Subcutaneous adipose tissue (tissue), 4 donors: ENCODE results near the gene PCK1. TPM values are rescaled to one million over a fixed set of nuclear protein-coding genes. Genes with fewer than 3 reads are reported as not detected.

Experiments
- total RNA-seq, 4 donors: library from RNA; depleted of rRNA; stranded (reverse); fragments of >200 nt; gene quantifications; one replicate each; pipeline ENCODE4 v1.1.0, GENCODE V29; 2016
- TF ChIP-seq, protein P1 (sequence below): fragments of 450-650 bp; IDR thresholded peaks from one replicate; pipeline ENCODE4 v1.5.1; 2016; ENCODE audit warnings: low read depth, mild to moderate bottlenecking, control low read depth, antibody characterized with exemption, moderate library complexity

Gene PCK1
- total RNA-seq, 4 donors from 2014 or later = 152 to 643 (median 237) TPM

DNA sequence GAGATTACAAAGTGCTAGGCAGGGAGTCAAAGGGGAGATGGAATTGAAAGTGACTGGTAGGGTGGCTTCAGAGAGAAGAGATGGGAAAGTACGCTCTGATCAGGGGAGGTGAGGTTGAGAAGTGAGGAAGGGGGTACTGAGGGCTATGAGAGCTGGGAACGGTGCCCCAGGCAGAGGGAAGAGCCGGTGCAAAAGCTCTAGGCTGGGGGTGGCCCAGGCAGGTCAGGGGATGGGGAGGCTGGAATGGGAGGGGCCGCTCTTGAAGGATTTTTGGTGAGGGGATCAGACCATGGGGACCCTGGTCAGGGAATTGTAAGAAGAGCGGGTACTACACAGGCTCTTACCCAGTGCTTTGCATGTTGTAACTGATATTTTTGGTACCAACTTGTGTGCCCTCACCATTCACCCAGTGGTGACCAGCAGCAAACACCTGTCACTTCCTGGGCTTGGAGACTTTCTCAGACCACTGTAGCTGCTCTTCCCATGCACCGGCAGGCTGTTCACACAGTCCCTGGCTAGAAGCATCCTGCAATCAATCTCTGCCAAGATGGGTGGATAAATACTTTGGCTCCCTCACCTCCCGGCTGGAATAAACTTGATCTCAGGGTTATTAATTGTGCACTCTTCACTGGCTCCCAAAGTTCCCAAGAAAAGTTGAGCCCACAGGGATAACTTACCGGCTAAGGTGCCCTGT lies 24.0 kb downstream of the PCK1 start:
- TF ChIP-seq, protein P1, sequence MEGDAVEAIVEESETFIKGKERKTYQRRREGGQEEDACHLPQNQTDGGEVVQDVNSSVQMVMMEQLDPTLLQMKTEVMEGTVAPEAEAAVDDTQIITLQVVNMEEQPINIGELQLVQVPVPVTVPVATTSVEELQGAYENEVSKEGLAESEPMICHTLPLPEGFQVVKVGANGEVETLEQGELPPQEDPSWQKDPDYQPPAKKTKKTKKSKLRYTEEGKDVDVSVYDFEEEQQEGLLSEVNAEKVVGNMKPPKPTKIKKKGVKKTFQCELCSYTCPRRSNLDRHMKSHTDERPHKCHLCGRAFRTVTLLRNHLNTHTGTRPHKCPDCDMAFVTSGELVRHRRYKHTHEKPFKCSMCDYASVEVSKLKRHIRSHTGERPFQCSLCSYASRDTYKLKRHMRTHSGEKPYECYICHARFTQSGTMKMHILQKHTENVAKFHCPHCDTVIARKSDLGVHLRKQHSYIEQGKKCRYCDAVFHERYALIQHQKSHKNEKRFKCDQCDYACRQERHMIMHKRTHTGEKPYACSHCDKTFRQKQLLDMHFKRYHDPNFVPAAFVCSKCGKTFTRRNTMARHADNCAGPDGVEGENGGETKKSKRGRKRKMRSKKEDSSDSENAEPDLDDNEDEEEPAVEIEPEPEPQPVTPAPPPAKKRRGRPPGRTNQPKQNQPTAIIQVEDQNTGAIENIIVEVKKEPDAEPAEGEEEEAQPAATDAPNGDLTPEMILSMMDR = no peak

DNA sequence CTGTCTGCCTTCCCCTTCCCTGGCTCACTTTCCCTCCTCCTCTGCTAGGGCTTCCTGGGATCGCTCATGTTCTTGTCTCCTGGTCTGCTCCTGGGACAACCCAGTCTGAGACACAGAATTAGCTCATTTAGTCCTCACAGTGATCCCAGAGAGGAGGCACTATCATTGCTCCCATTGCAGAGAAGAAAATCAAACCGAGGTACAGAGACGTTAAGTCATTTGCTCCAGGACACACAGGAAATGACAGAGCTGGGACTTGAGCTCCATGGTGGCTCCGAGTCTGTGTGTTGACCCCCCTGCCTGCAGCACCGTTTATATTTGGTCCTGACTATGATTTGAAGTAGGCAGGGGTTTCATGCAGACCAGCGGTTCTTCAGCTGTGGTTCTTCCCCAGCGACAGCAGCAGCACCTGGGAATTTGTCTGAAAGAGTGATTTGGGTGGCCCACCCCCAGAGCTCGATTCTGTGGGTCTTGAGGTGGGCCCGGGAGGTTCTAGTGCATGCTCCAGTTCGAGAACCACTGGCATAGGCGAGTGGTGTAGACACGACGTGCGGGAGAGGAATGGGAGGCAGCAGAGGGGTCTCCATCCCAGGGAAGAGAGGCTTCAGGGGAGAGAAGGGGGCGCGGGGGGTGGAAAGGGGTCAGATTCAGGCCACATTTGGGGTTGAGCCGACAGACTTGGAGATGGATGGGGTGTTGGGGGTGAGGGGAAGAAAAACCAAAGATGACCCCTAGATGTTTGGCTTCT lies 24.7 kb downstream of the PCK1 start:
- TF ChIP-seq, protein P1 = no peak

DNA sequence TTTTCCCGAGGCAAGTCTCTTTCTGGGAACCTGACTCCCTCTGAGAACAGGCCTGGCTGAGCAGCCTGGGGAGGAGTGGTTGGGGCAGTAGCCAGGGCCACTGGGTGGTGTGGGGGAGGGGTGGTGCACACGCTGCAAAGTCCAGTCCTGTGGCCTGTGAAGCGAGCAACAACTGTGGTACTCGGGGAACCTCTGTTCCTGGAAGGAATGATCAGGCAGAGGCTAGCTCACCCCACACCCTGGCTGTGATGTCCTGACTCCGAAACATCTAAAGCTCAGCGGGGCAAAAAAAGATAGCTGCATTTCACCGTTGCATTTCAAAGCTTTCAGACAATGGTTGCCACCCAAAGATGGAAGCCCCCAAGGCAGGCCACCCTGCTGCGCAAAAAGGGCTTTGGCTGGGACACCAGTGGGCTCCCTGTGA lies 25.5 kb downstream of the PCK1 start:
- TF ChIP-seq, protein P1 = no peak

DNA sequence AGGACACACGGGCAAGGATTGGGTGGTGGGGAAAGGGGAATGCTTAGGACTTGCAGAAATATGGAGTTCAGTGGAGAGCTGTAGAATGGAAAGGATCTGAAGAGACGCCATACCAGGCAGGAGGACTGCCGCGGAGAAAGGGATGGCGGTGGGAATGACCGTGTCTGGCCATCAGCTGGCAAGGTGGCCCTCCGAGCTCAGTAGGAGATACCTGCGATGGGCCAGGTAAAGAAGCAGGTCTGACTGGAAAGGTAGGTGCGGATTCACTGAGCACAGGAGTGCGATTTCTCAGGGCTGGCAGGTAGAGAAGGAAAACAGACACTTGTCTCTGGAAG lies 26.0 kb downstream of the PCK1 start:
- TF ChIP-seq, protein P1 = no peak

DNA sequence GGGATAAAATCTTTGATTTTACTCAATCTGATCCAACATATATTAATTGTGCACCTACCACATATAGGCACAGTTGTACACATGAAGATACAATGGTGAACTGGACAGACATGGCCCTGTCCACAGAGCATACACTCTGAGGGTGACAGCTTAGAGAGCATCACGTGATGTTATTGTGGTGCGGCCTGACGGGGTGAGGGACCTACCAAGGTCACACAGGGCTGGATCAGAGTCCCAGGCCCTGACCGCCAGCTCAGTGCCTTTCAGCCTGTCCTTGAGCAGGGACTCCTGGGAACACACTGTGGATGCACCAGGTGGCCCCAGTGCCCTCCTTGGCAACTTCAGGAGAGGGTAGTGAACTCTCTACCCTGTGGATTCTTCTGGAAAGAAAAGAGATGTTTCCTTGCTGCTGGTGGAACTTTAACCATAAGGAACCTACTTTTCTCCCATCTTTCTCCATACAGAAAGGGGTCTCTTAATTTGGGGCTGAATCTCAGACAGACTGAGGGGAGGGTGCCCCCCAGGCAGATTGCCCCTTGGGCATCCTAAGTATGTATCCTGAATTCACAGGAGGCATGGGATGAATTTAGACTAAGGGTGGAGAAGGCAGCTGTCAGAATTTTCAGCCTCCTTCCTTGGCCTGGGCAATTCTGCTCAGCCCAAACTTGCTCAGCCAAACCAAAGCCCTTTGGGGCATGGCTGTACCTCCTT lies 26.5 kb downstream of the PCK1 start:
- TF ChIP-seq, protein P1 = no peak

DNA sequence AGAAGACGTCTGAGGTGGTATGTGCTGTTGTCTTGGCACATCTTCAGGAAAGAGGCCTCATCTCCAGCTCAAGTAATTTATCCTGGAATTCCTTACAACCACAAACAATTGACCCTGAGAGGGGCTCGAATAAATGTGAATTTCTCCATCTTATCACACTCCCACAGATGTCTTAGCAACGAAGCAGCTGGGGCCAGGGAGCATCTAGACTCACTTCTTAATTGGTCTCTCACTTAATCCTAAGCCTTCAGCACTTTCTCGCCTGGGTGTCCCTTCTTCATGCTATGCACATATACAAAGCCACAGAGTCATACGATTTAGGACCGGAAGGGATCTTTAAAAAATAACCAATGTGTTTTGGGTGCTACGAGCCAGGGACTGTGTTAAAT lies 27.1 kb downstream of the PCK1 start:
- TF ChIP-seq, protein P1 = no peak

DNA sequence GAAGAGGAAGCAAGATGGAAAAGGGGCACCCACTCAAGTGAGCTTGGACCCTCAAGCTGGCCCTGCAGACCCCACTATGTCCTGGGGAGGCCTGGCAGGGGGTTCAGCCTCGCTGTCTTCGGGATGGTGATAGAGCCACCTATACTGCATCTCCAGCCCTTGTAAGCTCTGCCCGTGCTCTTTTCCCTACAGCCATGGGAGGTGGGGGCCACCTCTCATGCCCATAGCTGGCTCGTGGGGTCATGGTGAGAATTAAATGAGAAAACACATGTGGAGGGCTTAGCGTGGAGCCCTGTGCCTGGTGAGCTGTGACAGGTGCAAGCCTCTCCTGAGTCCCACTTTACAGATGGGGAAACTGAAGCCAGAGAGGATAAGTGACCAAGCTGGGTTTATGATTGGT lies 27.7 kb downstream of the PCK1 start:
- TF ChIP-seq, protein P1 = no peak
